DMS114 treated with DMSO at 0.1 percent for 48 hours (cell line): ENCODE measurements around the gene MTNR1A.
"Not testable (repeated sequence)": the region's sequence is repeated elsewhere in the genome, so short reads cannot be mapped to it uniquely, and the experiment has no call there.

Experiments
- DNase-seq: peaks from one replicate; lab custom pipeline; 2025; ENCODE audit not compliant: unreplicated experiment; lab: John Stamatoyannopoulos, UW

The MTNR1A gene

DNA sequence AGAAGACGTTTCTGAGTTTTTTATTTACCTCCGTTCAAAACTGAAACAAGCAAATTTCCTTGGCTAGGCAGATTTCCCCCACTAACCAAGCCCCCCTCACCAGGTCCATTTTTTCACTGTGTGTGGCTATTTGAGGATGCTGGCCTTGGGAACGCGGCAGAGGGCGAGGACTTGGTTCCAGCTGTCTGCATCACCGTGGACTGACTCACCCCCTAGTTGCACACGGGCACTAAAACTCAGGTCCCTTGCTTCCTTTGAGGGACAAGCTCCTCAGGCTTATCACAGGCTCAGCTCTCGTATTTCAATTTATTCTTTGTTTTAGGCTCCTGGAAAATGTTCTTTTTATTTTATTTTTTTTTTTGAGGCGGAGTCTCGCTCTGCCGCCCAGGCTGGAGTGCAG, 8.4 kb upstream of the MTNR1A start:
- no peak for DNase-seq

DNA sequence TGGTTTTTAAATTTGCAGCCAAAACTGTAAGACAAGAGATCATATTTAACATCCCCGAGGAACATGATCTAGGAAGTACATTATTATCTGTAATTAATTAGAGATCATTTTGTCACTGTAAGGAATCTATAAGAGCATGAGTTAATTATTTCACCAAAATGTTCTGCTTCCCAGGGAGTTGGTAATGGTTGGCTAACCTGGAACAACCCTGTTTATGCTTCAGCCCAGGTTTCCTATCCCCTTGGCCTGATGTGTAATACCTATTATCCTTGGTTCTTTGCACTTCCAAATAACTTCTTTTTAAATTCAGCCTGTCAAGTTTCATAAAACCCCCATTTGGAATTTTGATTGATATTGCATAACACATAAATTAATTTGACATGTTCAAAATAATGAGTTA, 6.4 kb upstream of the MTNR1A start:
- no peak for DNase-seq

DNA sequence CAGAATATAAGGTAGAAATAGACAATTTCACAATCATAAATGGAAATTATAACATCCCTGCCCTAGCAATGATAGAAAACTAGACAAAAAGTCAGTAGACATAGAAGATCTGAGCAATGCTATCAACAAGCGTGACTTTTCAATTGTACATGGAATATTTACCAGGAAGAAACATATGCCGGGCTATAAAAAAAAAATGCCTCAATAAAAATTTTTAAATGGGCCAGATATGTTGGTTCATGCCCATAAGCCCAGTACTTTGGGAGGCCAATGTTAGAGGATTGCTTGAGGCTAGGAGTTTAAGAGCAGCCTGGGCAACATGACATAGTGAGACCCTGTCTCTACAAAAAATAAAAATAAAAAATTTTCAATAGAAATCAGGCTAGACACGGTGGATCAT, 5.3 kb upstream of the MTNR1A start:
- DNase-seq, result no peak

DNA sequence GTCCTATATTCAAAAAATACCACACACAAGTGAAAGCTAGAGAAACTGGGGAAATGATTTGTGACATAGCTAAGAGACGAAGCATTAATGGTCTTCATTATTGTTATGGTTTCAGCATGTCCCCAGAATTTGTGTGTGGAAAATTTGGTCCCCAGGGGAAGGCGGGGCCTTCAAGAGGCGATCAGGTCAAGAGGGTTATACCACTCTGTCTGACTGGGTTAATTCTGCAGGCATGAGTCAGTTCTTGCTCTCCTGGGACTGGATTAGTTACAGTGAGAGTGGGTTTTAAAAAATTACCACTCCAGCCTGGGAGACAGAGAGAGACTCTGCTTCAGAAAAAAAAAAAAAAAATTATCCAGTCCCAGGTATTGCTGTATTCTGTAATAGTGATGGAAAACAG, 2.1 kb upstream of the MTNR1A start:
- no peak for DNase-seq

DNA sequence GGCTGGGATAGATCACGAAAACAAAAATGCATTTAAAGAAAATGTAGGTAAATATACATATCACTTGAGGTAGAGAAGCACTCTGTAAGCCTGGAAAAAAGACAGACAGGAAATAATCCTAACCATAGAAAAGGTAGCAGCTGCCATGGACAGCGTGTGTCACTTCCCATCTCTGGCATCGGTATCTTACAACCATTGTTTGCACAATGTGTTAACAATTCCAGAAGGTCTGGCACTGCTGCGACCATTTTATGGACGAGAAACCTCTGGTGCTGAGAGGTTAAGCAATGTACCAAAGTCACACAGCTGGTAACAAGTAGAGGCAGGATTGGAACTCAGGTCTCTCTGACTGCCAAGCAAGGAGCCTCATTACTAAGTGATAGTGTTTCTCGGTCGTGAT, 1.7 kb upstream of the MTNR1A start:
- DNase-seq, result no peak

DNA sequence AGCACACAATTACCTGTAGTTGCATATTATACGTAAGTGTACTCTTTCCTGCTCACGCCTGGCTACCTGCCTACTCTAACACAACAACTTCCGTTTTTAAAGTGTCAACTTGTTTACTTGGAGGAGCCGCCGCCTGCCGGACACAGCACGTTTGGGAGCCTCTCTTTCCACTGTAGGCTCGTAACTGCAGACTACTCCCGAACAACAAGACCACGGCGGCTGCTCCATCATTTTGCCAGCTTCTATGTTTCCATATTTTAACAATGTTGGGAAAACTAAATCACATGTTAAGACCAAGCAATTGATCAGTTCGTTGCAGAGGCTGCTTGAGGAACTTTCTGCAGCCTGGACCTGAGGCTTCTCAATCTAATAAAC, 841 bp downstream of the MTNR1A start:
- peak; percentile 70 for DNase-seq

- no peak for DNase-seq
These were observed 1.6 kb downstream of the MTNR1A start for GRCh38 chr4:186553717-186554116.

GRCh38 chr4:186551849-186552248, 3.5 kb downstream of the MTNR1A start:
- no peak for DNase-seq

DNA sequence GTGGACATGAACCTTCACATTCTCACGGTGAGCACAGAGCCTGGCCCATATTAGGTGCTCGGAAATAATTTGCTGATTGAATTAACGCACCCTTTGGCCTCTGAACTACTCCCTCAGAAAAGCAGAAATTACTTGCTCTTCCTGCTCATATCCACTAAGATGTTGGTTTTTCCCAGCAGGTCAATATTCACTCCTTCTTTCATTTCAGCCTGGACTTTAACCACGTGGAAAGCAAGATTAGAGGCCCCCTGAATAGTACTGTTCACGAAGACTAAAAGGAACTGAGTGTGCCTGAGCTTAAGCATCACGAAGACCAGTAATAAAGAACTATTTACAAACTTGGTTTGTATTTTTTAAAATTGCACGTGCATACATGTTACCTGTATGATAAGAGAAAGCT, 9.9 kb downstream of the MTNR1A start:
- DNase-seq, result no peak

DNA sequence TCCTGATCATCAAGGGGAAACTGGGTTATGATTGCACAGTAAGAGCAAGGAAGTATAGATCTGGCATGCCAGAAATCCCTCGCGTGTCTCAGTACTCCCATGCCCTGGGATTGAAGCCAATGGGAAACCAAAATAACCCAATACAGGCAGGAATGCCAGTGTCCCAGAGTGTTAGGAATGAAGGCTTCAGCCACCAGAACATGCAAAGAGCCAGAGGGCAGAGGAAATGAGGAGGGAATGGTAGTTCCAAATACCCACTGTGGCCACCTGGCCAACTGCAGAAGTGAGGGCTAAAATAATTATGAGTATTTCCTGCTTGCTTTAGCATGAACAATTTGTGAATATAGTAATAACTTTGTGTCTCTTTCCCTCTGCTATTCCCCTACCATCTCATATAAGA, 12.2 kb downstream of the MTNR1A start:
- no peak for DNase-seq

DNA sequence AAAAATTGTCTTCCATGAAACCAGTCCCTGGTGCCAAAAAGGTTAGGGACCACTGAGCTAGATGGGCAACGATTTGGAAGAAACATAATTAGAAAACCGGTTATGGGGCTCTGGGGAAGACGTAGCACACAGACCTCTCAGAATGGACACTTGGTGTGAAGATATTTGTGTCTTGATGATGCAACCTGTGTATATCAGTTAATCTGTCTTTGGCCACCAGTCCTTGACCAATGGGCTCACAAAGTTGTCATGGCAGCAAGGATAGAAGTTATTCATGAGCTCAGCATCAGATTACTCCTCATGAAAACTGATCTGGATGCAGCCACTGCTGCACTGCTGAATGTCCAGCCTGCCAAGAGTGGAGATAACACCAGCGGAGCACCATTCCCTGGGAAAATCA, 13.6 kb downstream of the MTNR1A start:
- DNase-seq, result no peak

DNA sequence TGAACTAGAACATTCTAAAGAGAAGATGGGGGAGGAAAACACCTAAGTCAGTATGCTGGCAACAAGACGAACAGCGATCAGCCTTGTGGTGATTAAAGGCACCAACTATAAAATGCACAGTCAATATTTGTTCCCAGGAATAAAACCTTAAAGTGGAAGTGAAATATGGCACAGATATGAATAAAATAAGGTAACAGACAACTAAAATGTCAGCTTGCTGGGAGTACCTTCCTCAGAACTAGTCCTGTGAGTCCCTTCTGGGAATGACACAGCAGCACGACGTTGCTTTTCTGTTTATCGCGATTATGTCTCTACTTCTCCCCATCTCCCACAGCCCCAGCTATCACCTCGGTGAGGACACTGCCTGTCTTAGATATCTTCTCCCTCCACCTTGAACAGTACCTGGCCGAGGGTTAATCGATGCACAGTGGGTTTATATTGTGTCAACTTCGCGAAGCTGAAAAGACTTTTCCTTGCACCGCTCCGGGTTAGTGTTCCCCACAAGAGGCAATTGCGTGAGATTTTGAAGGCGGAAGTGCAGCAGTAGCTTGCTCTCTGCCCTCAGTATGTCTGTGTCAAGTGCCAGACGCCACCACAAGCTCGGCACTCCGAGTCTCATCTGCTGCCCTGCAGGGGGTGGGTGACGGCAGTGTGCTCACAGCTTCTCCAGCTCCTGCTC, 17.4 kb downstream of the MTNR1A start:
- DNase-seq, result no peak

DNA sequence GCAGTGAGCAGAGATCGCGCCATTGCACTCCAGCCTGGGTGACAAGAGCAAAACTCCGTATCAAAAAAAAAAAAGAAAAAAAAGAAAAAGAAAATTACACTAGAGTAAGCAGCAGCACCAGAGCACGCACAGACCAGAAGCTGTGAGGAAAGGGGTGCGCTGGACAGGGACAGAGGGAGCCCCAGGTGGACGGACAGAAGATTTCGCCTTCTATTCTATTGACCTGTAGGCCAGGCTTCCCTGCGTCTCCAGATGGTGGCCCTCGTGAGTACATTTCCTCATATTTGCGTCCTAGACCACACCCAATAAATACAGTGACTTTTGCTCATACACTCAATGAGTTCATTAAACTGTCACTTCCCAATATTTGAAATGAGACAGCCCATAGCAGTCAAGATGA, 19.1 kb downstream of the MTNR1A start:
- no peak for DNase-seq

DNA sequence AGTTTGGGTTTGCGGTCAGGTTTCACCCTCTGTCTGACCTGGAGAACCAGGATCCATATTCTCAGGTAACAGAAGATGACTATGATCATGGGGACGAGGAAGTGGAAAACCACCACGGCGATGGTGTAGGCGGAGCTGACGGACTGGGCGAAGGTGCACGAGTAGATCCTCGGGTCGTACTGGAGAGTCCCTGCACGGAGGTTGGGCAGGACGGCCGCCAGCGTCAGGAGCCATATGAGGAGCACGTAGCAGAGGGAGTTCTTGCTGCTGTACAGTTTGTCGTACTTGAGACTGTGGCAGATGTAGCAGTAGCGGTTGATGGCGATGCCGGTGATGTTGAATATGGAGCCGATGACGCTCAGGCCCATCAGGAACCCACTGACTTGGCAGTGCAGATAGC, 21.3 kb downstream of the MTNR1A start:
- no peak for DNase-seq

DNA sequence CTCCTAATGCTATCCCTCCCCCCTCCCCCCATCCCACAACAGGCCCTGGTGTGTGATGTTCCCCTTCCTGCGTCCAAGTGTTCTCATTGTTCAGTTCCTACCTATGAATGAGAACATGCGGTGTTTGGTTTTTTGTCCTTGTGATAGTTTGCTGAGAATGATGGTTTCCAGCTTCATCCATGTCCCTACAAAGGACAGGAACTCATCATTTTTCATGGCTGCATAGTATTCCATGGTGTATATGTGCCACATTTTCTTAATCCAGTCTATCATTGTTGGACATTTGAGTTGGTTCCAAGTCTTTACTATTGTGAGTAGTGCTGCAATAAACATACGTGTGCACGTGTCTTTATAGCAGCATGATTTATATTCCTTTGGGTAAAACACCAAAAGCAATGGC, 31.4 kb downstream of the MTNR1A start:
- not testable (repeated sequence) for DNase-seq

- no peak for DNase-seq
These were observed 39.1 kb downstream of the MTNR1A start for GRCh38 chr4:186516287-186516686.

DNA sequence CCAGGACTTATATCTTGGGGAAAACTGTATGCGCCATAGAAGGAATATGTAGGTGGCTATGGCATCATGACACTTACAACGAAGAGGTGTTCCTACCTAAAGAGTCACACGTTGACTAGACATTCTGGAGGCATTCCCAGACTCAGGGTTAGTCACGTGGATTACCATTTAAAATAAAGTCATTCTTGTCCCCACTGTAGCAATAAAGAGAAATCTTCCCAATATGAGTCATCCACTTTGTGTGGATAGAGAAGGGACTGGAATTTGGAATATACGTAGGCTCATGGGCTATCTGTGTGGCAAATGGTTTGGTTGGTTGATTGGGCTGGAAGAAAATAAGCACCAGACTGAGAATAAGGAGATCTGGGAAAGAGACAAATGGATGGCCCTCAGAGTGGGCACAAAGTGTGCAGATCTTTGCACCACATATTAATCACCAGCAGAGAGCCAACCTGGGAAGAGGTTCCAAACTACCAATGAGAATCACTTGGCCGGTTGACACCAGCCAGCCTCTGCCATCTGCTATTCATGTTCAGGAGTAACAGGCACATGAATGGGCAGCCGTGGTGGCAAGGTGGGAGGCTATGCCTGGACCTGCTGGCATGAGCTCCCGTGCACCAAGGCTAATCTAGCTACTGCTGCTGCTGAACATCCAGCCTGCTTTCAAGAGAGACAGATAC, 41.0 kb downstream of the MTNR1A start:
- DNase-seq, result no peak

DNA sequence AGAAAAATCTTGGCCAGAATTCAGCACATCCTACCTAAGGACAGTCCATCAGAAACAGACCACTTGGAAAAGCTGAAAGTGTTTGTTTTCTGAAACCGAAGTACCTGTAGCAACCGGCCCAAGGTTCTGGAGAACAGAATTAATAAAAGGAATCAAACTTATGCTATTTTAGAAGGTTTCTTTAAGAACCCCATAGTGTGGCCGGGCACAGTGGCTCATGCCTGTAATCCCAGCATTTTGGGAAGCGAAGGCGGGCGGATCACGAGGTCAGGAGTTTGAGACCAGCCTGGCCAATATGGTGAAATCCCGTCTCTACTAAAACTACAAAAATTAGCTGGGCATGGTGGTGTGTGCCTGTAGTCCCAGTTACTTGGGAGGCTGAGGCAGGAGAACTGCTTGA, 50.6 kb downstream of the MTNR1A start:
- not testable (repeated sequence) for DNase-seq

DNA sequence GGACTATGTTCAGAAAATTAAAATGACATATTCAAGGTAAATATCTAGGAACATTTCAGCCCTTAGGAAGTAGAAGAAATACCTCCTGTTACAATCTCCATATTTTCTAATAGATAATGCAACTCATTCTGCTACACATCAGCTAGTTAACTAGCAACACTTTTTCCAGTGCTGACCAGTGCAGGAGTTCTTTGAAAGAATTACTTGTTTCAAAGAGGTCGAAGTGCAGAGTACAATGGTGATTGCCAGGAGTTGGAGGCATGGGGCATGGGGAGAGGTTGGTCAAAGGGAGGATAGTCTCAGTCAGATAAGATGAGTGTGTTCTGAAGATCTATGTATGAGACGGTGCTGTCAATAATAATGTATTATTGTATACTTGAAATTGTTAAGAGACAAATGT, 53.1 kb downstream of the MTNR1A start:
- no peak for DNase-seq

DNA sequence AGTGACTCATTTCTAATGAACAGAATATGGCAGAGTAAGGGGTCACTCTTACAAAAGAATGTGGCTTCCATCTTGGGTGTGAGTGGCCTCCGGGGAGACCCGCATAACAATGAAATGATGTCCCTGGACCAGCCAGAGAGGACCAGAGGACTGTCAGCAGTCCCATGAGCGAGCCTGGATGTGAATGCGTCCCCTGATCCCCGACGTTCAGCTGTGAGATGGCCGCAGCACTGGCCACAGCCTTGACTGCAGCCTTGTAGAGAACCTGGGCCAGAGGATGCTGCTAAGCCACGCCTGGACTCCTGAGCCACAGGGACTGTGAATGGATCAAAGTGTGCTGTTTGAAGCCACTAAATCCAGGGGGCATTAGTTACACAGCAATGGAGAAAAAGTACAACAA, 53.8 kb downstream of the MTNR1A start:
- DNase-seq, result no peak

DNA sequence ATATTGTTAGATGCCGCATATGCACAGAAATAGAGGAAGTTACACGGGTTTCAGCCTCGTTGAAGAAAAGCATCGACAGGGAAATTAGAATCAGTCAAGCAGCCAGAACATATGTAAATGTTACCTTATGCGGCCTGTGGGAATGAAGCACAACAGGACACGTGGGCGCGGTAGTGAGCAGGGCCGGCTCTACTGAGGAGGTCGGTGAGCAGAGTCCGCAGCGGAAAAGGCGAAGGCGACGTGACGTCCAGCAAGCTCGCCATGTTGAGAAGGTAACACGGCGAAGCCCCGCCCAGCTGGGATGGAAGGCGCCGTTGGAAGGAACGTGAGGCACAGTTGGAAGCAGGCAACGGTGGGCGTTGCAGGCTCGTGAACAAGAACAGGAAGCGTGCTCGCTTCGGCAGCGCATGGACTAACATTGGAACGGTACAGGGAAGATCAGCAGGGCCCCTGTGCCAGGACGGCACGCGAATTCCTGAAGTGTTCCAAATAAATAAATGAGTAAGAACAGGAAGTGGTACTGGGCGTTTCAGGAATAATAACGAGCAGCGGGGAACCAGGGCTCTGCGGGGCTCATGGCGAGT, 54.6 kb downstream of the MTNR1A start:
- peak; percentile 75 for DNase-seq

GRCh38 chr4:186499467-186499866, 55.9 kb downstream of the MTNR1A start:
- no peak for DNase-seq

DNA sequence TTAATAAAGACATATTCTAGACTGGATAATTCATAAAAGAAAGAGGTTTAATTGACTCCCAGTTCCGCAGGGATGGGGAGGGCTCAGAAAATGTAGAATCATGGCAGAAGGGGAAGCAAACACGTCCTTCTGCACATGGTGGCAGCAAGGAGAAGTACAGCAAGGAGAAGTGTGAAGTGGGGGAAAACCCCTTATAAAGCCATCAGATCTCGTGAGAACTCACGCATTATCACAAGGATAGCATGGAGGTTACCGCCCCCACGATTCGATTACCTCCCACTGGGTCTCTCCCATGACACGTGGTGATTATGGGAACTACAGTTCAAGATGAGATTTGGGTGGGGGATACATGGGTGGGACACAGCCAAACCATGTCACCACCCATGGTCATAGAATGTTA, 58.3 kb downstream of the MTNR1A start:
- DNase-seq, result no peak
